Esophagus squamous epithelium (tissue), 4 donors: ENCODE data around the gene RNF180.

Source experiments
- POLR2A ChIP-seq, 4 donors: fragments of 450-650 bp; IDR thresholded peaks; one replicate each; pipeline ENCODE4 v1.6.1; 2017; ENCODE audit warnings: antibody characterized with exemption in 4 of 4, mild to moderate bottlenecking in 4 of 4, moderate library complexity in 3 of 4
- TF ChIP-seq, protein P1 (sequence below), 6 experiments: fragments of 450-650 bp in 4 of 6; fragments of 200-600 bp in 2 of 6; sonication (generic) in 2 of 6; IDR thresholded peaks; one replicate each; pipeline ENCODE4 v1.5.1; 2016 to 2019; ENCODE audit warnings: antibody characterized with exemption in 6 of 6, mild to moderate bottlenecking in 4 of 6, moderate library complexity in 4 of 6

DNA sequence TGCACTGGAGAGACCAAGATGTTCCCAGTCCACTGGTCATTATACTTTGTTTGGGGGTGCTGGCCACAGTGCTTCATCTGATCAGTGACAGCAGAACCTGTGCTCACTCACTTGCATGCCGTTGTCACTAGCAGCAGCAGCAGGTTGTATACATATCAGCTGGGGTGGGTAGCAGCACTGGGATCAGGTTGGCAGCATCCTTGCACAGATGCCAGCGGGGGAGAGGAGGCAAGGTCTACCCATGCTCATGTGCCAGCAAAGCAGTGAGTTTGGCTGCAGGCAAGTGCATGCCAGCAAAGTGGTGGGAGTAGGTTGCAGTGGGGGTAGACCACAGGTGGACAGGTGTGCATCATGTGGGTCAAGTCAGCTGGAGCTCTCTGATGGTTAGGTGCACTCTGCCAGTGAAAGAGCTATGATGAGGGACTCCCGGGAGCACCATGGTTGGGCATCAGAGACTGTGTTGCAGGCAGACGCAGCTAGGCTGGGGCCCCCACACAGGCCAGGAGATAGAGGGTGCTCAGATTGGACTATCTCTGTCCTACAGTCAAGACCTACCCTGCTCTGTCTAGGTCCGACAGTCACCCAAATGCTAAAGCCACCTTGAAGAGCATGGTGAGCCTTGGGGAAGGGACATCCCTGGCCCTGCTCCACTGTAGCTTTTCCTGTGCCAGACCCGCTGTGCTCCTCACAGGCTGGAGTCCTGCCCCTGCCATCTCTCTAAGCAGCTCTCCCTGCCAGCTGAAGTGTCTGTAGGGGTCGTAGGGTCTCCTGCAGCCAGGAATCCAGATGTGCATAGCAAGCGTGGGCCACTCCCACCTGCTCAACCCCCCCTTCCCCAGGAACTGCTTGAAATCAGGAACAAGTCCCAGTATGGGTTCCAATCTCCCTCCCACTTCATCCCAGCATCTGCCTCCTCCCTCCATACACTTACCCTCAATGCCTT, 119.8 kb downstream of the RNF180 start:
- TF ChIP-seq, protein P1, sequence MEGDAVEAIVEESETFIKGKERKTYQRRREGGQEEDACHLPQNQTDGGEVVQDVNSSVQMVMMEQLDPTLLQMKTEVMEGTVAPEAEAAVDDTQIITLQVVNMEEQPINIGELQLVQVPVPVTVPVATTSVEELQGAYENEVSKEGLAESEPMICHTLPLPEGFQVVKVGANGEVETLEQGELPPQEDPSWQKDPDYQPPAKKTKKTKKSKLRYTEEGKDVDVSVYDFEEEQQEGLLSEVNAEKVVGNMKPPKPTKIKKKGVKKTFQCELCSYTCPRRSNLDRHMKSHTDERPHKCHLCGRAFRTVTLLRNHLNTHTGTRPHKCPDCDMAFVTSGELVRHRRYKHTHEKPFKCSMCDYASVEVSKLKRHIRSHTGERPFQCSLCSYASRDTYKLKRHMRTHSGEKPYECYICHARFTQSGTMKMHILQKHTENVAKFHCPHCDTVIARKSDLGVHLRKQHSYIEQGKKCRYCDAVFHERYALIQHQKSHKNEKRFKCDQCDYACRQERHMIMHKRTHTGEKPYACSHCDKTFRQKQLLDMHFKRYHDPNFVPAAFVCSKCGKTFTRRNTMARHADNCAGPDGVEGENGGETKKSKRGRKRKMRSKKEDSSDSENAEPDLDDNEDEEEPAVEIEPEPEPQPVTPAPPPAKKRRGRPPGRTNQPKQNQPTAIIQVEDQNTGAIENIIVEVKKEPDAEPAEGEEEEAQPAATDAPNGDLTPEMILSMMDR (IDR thresholded peaks at IDR 0.05) = no peak
- no peak for TF ChIP-seq POLR2A (IDR thresholded peaks at IDR 0.05)
